Testis (tissue), 3 donors: Measurements from ENCODE around the gene PLEKHM2. TPM values are rescaled to one million over a fixed set of nuclear protein-coding genes. Genes with fewer than 3 reads are reported as not detected.

ENCODE experiments used
- DNase-seq: peaks from one replicate; pipeline ENCODE4 v3.0.0-alpha.2; 2019
- H3K27ac ChIP-seq, 2 donors: fragments of 200-600 bp; sonication (generic); one replicate each; pipeline ENCODE4 v1.5.1; 2019
- H3K27me3 ChIP-seq: fragments of 200-600 bp; sonication (generic); one replicate; pipeline ENCODE4 v1.5.1; 2019
- H3K36me3 ChIP-seq: fragments of 200-600 bp; sonication (generic); one replicate; pipeline ENCODE4 v1.5.1; 2017; ENCODE audit warnings: low read depth; ENCODE audit errors: missing control alignments
- H3K4me1 ChIP-seq: fragments of 200-600 bp; sonication (generic); one replicate; pipeline ENCODE4 v1.5.1; 2019
- H3K4me3 ChIP-seq, 2 donors: fragments of 200-600 bp; sonication (generic); one replicate each; pipeline ENCODE4 v1.5.1; 2017 to 2019
- H3K9me3 ChIP-seq: fragments of 200-600 bp; sonication (generic); one replicate; pipeline ENCODE4 v1.5.1; 2017
- CTCF ChIP-seq, 3 experiments: fragments of 450-650 bp in 2 of 3; fragments of 200-600 bp in 1 of 3; sonication (generic) in 1 of 3; IDR thresholded peaks; one replicate each; pipeline ENCODE4 v1.5.1; 2016 to 2019; ENCODE audit warnings: antibody characterized with exemption in 3 of 3, mild to moderate bottlenecking in 2 of 3, moderate library complexity in 1 of 3
- POLR2A ChIP-seq: fragments of 450-650 bp; IDR thresholded peaks from one replicate; pipeline ENCODE4 v1.6.1; 2017; ENCODE audit warnings: antibody characterized with exemption, mild to moderate bottlenecking, moderate library complexity
- WGBS, 2 donors: methylation state at CpG; one replicate each; pipeline ENCODE4 v1.1.5; 2018; 5-methylcytosine and 5-hydroxymethylcytosine counted together
- intact Hi-C: fragments of 100-400 bp; cut with DNase I; formaldehyde crosslinking; loops from one replicate; pipeline ENCODE4 v1.15.1; 2023; ENCODE audit warnings: low total_unique reads
- polyA plus RNA-seq: library from polyadenylated mRNA; stranded (reverse); fragments of 350-450 nt; fragmentation: Illumina TruSeq; extraction: RNeasy Lipid Tissue Mini Kit (QIAGEN cat#74804); gene quantifications from one replicate; pipeline ENCODE4 v1.2.3, GENCODE V29; 2014; ENCODE audit warnings: low read depth, low replicate concordance; ENCODE audit not compliant: insufficient read depth
- total RNA-seq, 2 donors: library from RNA; depleted of rRNA; stranded (reverse); fragments of >200 nt; gene quantifications; one replicate each; pipeline ENCODE4 v1.2.3, GENCODE V29; 2016

PLEKHM2 gene
- total and polyA plus RNA-seq, 3 donors from 2014 or later, result 61.9 to 98.4 (median 70.2) TPM

- TF ChIP-seq POLR2A (no peak), CTCF (IDR thresholded peaks at IDR 0.05) (no peak)
- no peak for DNase-seq
- no peak overlapping the region for H3K4me3 ChIP-seq
- intact Hi-C loops, result no loop called here
- no peaks in the 10 kb centered on the region for H3K4me1 ChIP-seq
- no peaks in the 10 kb centered on the region for H3K9me3 ChIP-seq
- H3K36me3 ChIP-seq, result no peaks in the 10 kb centered on the region
- WGBS, 2 donors, result 82 to 84% methylated on average over 7 of the region's 7 CpGs
- no peak overlapping the region for H3K27ac ChIP-seq
- no peaks in the 10 kb centered on the region for H3K27me3 ChIP-seq
Observed at GRCh38 chr1:15667362-15667761, 16.8 kb upstream of the PLEKHM2 start.

GRCh38 chr1:15668089-15668754, 15.9 kb upstream of the PLEKHM2 start:
- no peak for DNase-seq
- H3K9me3 ChIP-seq, result no peaks in the 10 kb centered on the region
- H3K27ac ChIP-seq, result no peak overlapping the region
- H3K27me3 ChIP-seq, result no peaks in the 10 kb centered on the region
- H3K36me3 ChIP-seq, result no peaks in the 10 kb centered on the region
- whole genome bisulfite sequencing, 2 donors, result 80 to 87% methylated on average over 5 of the region's 5 CpGs
- no peak overlapping the region for H3K4me3 ChIP-seq
- TF ChIP-seq CTCF (IDR thresholded peaks at IDR 0.05), result no peak
- intact Hi-C loops, result no loop called here
- H3K4me1 ChIP-seq, result no peaks in the 10 kb centered on the region

GRCh38 chr1:15669074-15669473, 15.0 kb upstream of the PLEKHM2 start:
- 86 to 93% methylated on average over 10 of the region's 10 CpGs for WGBS, 2 donors
- Histone ChIP-seq H3K27me3 (no peaks in the 10 kb centered on the region), H3K27ac (no peak overlapping the region), H3K9me3 (no peaks in the 10 kb centered on the region), H3K4me3 (no peak overlapping the region), H3K36me3 (no peaks in the 10 kb centered on the region), H3K4me1 (no peaks in the 10 kb centered on the region)
- no peak for TF ChIP-seq POLR2A
- intact Hi-C loops, result no loop called here
- DNase-seq, result no peak

- WGBS, 2 donors, result 68 to 84% methylated on average over 3 to 4 of the region's 4 CpGs
- intact Hi-C loops, result no loop called here
- no peaks in the 10 kb centered on the region for H3K4me1 ChIP-seq
Observed at GRCh38 chr1:15669864-15670263, 14.3 kb upstream of the PLEKHM2 start.

GRCh38 chr1:15671430-15671829, 12.7 kb upstream of the PLEKHM2 start:
- intact Hi-C loops, result no loop called here
- 98 to 100% methylated on average over 2 of the region's 2 CpGs for WGBS, 2 donors
- Histone ChIP-seq H3K9me3 (no peaks in the 10 kb centered on the region), H3K27ac (no peak overlapping the region), H3K4me3 (no peak overlapping the region), H3K4me1 (no peaks in the 10 kb centered on the region), H3K27me3 (no peaks in the 10 kb centered on the region), H3K36me3 (no peaks in the 10 kb centered on the region)
- no peak for TF ChIP-seq POLR2A
- no peak for DNase-seq

More at GRCh38 chr1:15669864-15670263, 14.3 kb upstream of the PLEKHM2 start:
- Histone ChIP-seq H3K27me3 (no peaks in the 10 kb centered on the region), H3K9me3 (no peaks in the 10 kb centered on the region), H3K4me3 (no peak overlapping the region), H3K27ac (no peak overlapping the region), H3K36me3 (no peaks in the 10 kb centered on the region)
- DNase-seq, result no peak
- TF ChIP-seq POLR2A (no peak), CTCF (IDR thresholded peaks at IDR 0.05) (no peak)
